K562 (cell line): ENCODE data around the gene RREB1. TPM values are rescaled to one million over a fixed set of nuclear protein-coding genes. Genes with fewer than 3 reads are reported as not detected.

Experiments
- BRCA1 ChIP-seq, 2 experiments: fragments of 450-650 bp in 1 of 2; sonication (generic) in 1 of 2; formaldehyde crosslinking in 1 of 2; IDR thresholded peaks; 2 replicates each; pipeline versions ENCODE4 v1.5.0 to v1.6.1; 2017 to 2020; ENCODE audit warnings: mild to moderate bottlenecking in 1 of 2, missing genetic modification reagents in 1 of 2
- HDAC2 ChIP-seq: fragments of 450-650 bp; IDR thresholded peaks from 2 replicates; pipeline ENCODE4 v1.6.1; 2016; ENCODE audit warnings: mild to moderate bottlenecking
- HIVEP1 ChIP-seq: fragments of 250-450 bp; sonication (Bioruptor Pico); IDR thresholded peaks from 2 replicates; pipeline ENCODE4 v1.4.0; 2020; ENCODE audit warnings: mild to moderate bottlenecking
- NONO ChIP-seq, 2 experiments: fragments of 200-400 bp in 1 of 2; fragments of 450-650 bp in 1 of 2; formaldehyde crosslinking in 1 of 2; IDR thresholded peaks; 2 replicates each; pipeline ENCODE4 v1.6.1; 2017; ENCODE audit warnings: low read depth in 2 of 2, mild to moderate bottlenecking in 2 of 2, moderate library complexity in 2 of 2, low read length in 1 of 2
- NRF1 ChIP-seq, 2 experiments: fragments of 450-650 bp; IDR thresholded peaks in 1 of 2; conservative IDR thresholded peaks in 1 of 2; 2 replicates each; pipeline ENCODE4 v1.6.1; 2014; ENCODE audit warnings: mild to moderate bottlenecking in 2 of 2
- RBM15 ChIP-seq: fragments of 200-400 bp; formaldehyde crosslinking; IDR thresholded peaks from 2 replicates; pipeline ENCODE4 v1.6.1; 2018; ENCODE audit warnings: mild to moderate bottlenecking, low read length, moderate library complexity; ENCODE audit not compliant: insufficient read depth
- SMAD3 ChIP-seq: fragments of 450-650 bp; formaldehyde crosslinking; conservative IDR thresholded peaks from 2 replicates; pipeline ENCODE4 v1.4.0; 2020; ENCODE audit warnings: mild to moderate bottlenecking
- TBP ChIP-seq: optimal IDR thresholded peaks from 2 replicates; pipeline ENCODE3; 2011; ENCODE audit warnings: low read depth, low read length, improper control_type of control experiment
- TOE1 ChIP-seq, 2 experiments: fragments of 450-650 bp in 1 of 2; sonication (generic) in 1 of 2; formaldehyde crosslinking in 1 of 2; IDR thresholded peaks; 2 replicates each; pipeline versions ENCODE4 v1.7.1 to v1.8.0; 2016 to 2022; ENCODE audit warnings: borderline replicate concordance in 2 of 2, mild to moderate bottlenecking in 2 of 2, antibody characterized with exemption in 1 of 2, inconsistent platforms in 1 of 2, low read depth in 1 of 2, missing genetic modification reagents in 1 of 2, moderate library complexity in 1 of 2
- U2AF1 ChIP-seq: fragments of 200-400 bp; formaldehyde crosslinking; optimal IDR thresholded peaks from 2 replicates; pipeline ENCODE3; 2017; ENCODE audit warnings: mild to moderate bottlenecking, low read depth, low read length, moderate library complexity
- polyA plus RNA-seq, 8 experiments: library from polyadenylated mRNA; depleted of rRNA in 4 of 8; stranded (reverse) in 5 of 8; unstranded in 3 of 8; fragments of >200 nt; fragmentation: Nextera tagmentation in 2 of 8; fragmentation: Illumina TruSeq in 1 of 8; extraction: Ambion mirVana in 2 of 8; extraction: Trizol in 1 of 8; gene quantifications; 2 replicates each; pipeline versions ENCODE4 v1.2.1 to v1.2.3, GENCODE V29; 2011 to 2014; ENCODE audit warnings: inconsistent platforms in 1 of 8, missing spikeins in 1 of 8
- total RNA-seq, 7 experiments: library from RNA; depleted of rRNA in 6 of 7; stranded (reverse); fragments of >200 nt in 6 of 7; fragmentation: Illumina TruSeq in 2 of 7; extraction: Trizol in 2 of 7; gene quantifications; 2 replicates each; pipeline versions ENCODE4 v1.2.1 to v1.2.3, GENCODE V29; 2011 to 2021; ENCODE audit warnings: low replicate concordance in 1 of 7
- TF ChIP-seq, protein P1 (sequence below): fragments of 450-650 bp; formaldehyde crosslinking; IDR thresholded peaks from 2 replicates; pipeline ENCODE4 v1.4.0; 2020; ENCODE audit warnings: mild to moderate bottlenecking
- TF ChIP-seq, protein P2 (sequence below), 3 experiments: fragments of 200-800 bp in 1 of 3; sonication (Bioruptor generic) in 1 of 3; sonication (generic) in 1 of 3; formaldehyde crosslinking in 1 of 3; IDR thresholded peaks; 2 replicates each; pipeline versions ENCODE4 v1.6.1 to v1.8.0; 2016 to 2022; ENCODE audit warnings: mild to moderate bottlenecking in 2 of 3, missing compliant biosample characterization in 2 of 3, missing genetic modification characterization in 2 of 3, missing genetic modification reagents in 1 of 3
- TF ChIP-seq, protein P3 (sequence below), 2 experiments: IDR thresholded peaks; 2 replicates each; pipeline ENCODE4 v1.6.1; 2011; ENCODE audit warnings: borderline replicate concordance in 1 of 2, control low read depth in 1 of 2, low read depth in 1 of 2, low read length in 1 of 2, mild to moderate bottlenecking in 1 of 2, mixed read lengths in 1 of 2, moderate library complexity in 1 of 2; ENCODE audit not compliant: insufficient read depth in 1 of 2, insufficient read length in 1 of 2, poor library complexity in 1 of 2, severe bottlenecking in 1 of 2; ENCODE audit errors: extremely low read depth in 1 of 2
- TF ChIP-seq, protein P4 (sequence below): sonication (generic); formaldehyde crosslinking; IDR thresholded peaks from 2 replicates; pipeline ENCODE4 v1.8.1; 2023; ENCODE audit warnings: mild to moderate bottlenecking, missing genetic modification reagents
- TF ChIP-seq, protein P5 (sequence below): fragments of 450-650 bp; IDR thresholded peaks from 2 replicates; pipeline ENCODE4 v1.6.1; 2018; ENCODE audit warnings: mild to moderate bottlenecking, low read depth; ENCODE audit not compliant: partially characterized antibody
- TF ChIP-seq, protein P6 (sequence below): sonication (generic); formaldehyde crosslinking; IDR thresholded peaks from 2 replicates; pipeline ENCODE4 v1.8.0; 2022; ENCODE audit warnings: mild to moderate bottlenecking, missing genetic modification reagents

Gene RREB1
- total and polyA plus RNA-seq, 9 of the 15 experiments (the other 6 are each of a cell fraction or from before 2014, with no cell fraction given) = 3.3 to 64.2 (median 19.3) TPM

DNA sequence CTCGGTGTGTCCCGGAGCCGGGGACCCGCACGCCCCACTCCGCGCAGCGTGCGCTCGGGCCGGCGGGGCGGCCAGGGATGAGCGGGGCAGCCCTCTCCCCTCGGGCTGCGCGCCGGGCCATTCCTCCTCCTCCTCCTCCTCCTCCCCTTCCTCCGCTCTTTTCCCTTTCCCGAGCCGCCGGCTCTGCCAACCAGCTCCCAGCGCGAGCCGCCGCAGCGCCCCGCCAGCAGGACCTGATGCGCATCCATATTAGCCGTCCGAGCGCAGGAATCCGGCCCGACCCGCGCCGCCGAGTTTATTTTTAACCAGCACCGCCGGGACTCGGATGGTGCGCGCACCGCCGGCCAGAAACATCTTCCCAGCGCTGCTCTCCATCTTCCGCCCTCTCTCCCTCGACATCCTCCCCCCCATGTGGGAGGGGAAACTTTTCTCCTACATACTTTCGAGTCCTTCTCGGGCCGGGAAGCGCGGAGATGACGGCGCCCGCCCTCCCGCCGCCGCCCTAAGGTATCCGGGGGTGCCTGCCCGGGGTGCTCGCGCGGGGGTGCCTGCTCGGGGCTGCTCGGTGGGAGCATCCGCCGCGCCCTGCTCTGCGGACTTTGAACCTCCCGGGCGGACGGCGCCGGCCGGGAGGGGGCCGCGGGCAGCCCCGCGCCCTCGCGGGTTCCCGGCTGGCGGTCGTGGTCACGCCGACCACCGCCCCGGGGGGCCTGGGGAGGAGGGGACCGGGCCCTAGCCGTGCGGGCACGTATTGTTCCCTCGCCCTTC is 619 bp downstream of the RREB1 start (continued):
- 0 out of 2 replicates have a peak, but pooled peaks have one; percentile 23 for TF ChIP-seq HIVEP1 (CRISPR knock-in tag)
- TF ChIP-seq TOE1 (IDR thresholded peaks at IDR 0.05; ENCODE audit: borderline replicate concordance) = no peak
- TF ChIP-seq TOE1 (CRISPR knock-in tag; IDR thresholded peaks at IDR 0.05; ENCODE audit: borderline replicate concordance, low read depth) = no peak
- TF ChIP-seq SMAD3 (CRISPR knock-in tag) = no peak
- TF ChIP-seq TBP = peak; percentile 37
- no peak for TF ChIP-seq BRCA1 (IDR thresholded peaks at IDR 0.05)
- no peak for TF ChIP-seq BRCA1 (CRISPR knock-in tag; IDR thresholded peaks at IDR 0.05)
- TF ChIP-seq, protein P1, sequence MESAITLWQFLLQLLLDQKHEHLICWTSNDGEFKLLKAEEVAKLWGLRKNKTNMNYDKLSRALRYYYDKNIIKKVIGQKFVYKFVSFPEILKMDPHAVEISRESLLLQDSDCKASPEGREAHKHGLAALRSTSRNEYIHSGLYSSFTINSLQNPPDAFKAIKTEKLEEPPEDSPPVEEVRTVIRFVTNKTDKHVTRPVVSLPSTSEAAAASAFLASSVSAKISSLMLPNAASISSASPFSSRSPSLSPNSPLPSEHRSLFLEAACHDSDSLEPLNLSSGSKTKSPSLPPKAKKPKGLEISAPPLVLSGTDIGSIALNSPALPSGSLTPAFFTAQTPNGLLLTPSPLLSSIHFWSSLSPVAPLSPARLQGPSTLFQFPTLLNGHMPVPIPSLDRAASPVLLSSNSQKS = no peak
- peak; percentile 48; the same call in 1 of the 2 replicates for TF ChIP-seq HDAC2
- TF ChIP-seq U2AF1 = peak; percentile 50
- TF ChIP-seq RBM15 = 0 out of 2 replicates have a peak, but pooled peaks have one; percentile 10
- TF ChIP-seq, protein P2, sequence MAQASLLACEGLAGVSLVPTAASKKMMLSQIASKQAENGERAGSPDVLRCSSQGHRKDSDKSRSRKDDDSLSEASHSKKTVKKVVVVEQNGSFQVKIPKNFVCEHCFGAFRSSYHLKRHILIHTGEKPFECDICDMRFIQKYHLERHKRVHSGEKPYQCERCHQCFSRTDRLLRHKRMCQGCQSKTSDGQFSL (CRISPR knock-in tag; IDR thresholded peaks at IDR 0.05) = no peak; the same call in 1 of the 2 replicates
- TF ChIP-seq, protein P2 (tag; IDR thresholded peaks at IDR 0.05) = peak in 1 of 2 experiments; percentile 61; a peak in 2 of 4 replicates
- TF ChIP-seq, protein P3, sequence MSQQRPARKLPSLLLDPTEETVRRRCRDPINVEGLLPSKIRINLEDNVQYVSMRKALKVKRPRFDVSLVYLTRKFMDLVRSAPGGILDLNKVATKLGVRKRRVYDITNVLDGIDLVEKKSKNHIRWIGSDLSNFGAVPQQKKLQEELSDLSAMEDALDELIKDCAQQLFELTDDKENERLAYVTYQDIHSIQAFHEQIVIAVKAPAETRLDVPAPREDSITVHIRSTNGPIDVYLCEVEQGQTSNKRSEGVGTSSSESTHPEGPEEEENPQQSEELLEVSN (IDR thresholded peaks at IDR 0.05; ENCODE audit: borderline replicate concordance in 1 of 2, extremely low read depth in 1 of 2, insufficient read depth in 1 of 2, insufficient read length in 1 of 2, low read depth in 1 of 2, low read length in 1 of 2, poor library complexity in 1 of 2, severe bottlenecking in 1 of 2) = peak in 1 of 2 experiments; percentile 10
- TF ChIP-seq, protein P4, sequence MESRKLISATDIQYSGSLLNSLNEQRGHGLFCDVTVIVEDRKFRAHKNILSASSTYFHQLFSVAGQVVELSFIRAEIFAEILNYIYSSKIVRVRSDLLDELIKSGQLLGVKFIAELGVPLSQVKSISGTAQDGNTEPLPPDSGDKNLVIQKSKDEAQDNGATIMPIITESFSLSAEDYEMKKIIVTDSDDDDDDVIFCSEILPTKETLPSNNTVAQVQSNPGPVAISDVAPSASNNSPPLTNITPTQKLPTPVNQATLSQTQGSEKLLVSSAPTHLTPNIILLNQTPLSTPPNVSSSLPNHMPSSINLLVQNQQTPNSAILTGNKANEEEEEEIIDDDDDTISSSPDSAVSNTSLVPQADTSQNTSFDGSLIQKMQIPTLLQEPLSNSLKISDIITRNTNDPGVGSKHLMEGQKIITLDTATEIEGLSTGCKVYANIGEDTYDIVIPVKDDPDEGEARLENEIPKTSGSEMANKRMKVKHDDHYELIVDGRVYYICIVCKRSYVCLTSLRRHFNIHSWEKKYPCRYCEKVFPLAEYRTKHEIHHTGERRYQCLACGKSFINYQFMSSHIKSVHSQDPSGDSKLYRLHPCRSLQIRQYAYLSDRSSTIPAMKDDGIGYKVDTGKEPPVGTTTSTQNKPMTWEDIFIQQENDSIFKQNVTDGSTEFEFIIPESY (CRISPR knock-in tag) = no peak
- TF ChIP-seq, protein P5, sequence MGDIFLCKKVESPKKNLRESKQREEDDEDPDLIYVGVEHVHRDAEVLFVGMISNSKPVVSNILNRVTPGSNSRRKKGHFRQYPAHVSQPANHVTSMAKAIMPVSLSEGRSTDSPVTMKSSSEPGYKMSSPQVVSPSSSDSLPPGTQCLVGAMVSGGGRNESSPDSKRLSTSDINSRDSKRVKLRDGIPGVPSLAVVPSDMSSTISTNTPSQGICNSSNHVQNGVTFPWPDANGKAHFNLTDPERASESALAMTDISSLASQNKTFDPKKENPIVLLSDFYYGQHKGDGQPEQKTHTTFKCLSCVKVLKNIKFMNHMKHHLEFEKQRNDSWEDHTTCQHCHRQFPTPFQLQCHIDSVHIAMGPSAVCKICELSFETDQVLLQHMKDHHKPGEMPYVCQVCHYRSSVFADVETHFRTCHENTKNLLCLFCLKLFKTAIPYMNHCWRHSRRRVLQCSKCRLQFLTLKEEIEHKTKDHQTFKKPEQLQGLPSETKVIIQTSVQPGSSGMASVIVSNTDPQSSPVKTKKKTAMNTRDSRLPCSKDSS = no peak
- peak in 1 of 2 experiments; percentile 57; a peak in 1 of 4 replicates for TF ChIP-seq NONO (IDR thresholded peaks at IDR 0.05; ENCODE audit: low read depth in 2 of 2, low read length in 1 of 2)
- TF ChIP-seq NRF1 (conservative IDR thresholded peaks at IDR 0.05 in 1 of 2, IDR thresholded peaks at IDR 0.05 in 1 of 2) = peak; percentile 79
- TF ChIP-seq, protein P6, sequence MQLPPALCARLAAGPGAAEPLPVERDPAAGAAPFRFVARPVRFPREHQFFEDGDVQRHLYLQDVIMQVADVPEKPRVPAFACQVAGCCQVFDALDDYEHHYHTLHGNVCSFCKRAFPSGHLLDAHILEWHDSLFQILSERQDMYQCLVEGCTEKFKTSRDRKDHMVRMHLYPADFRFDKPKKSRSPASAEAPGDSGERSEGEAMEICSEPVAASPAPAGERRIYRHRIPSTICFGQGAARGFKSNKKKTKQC (CRISPR knock-in tag) = no peak
